HepG2 (cell line): Measurements from ENCODE around the gene PLPP3. TPM values are rescaled to one million over a fixed set of nuclear protein-coding genes. Genes with fewer than 3 reads are reported as not detected.

ENCODE experiments used
- BCL6 ChIP-seq: IDR thresholded peaks from 2 replicates; pipeline ENCODE4 v1.6.1; 2016; ENCODE audit warnings: missing genetic modification reagents, missing compliant biosample characterization
- CBFB ChIP-seq: sonication (generic); formaldehyde crosslinking; IDR thresholded peaks from 2 replicates; pipeline ENCODE4 v1.4.0; 2020; ENCODE audit warnings: missing genetic modification reagents
- EEA1 ChIP-seq: sonication (generic); formaldehyde crosslinking; IDR thresholded peaks from 2 replicates; pipeline ENCODE4 v1.5.1; 2020; ENCODE audit warnings: mild to moderate bottlenecking, missing genetic modification reagents, borderline replicate concordance
- FOXO1 ChIP-seq: sonication (generic); formaldehyde crosslinking; IDR thresholded peaks from 2 replicates; pipeline ENCODE4 v1.4.0; 2020; ENCODE audit warnings: missing genetic modification reagents
- GTF2F1 ChIP-seq: fragments of 150-350 bp; IDR thresholded peaks from 2 replicates; pipeline ENCODE4 v1.6.1; 2014; ENCODE audit warnings: low read length
- HMG20B ChIP-seq: conservative IDR thresholded peaks from 2 replicates; pipeline ENCODE4 v1.6.1; 2016; ENCODE audit warnings: missing genetic modification reagents, missing compliant biosample characterization
- HNF4A ChIP-seq: sonication (generic); formaldehyde crosslinking; IDR thresholded peaks from 2 replicates; pipeline ENCODE4 v1.4.0; 2020; ENCODE audit warnings: missing genetic modification reagents
- KAT8 ChIP-seq: IDR thresholded peaks from 2 replicates; pipeline ENCODE4 v1.6.1; 2016; ENCODE audit warnings: missing genetic modification reagents, missing compliant biosample characterization
- PHF21A ChIP-seq: sonication (generic); formaldehyde crosslinking; IDR thresholded peaks from 2 replicates; pipeline ENCODE4 v1.5.0; 2020; ENCODE audit warnings: mild to moderate bottlenecking, missing genetic modification reagents
- POGZ ChIP-seq: sonication (generic); formaldehyde crosslinking; IDR thresholded peaks from 2 replicates; pipeline ENCODE4 v1.4.0; 2020; ENCODE audit warnings: mild to moderate bottlenecking, missing genetic modification reagents
- SALL1 ChIP-seq: sonication (generic); formaldehyde crosslinking; IDR thresholded peaks from 2 replicates; pipeline ENCODE4 v1.8.0; 2022; ENCODE audit warnings: mild to moderate bottlenecking, missing genetic modification reagents
- TBL1XR1 ChIP-seq: fragments of 150-350 bp; IDR thresholded peaks from 2 replicates; pipeline ENCODE4 v1.6.1; 2014; ENCODE audit warnings: borderline replicate concordance, low read length; ENCODE audit not compliant: partially characterized antibody
- ZNF276 ChIP-seq: sonication (generic); formaldehyde crosslinking; IDR thresholded peaks from 2 replicates; pipeline ENCODE4 v1.4.0; 2020; ENCODE audit warnings: mild to moderate bottlenecking, low read depth, missing genetic modification reagents
- ZNF292 ChIP-seq: sonication (generic); formaldehyde crosslinking; IDR thresholded peaks from 2 replicates; pipeline ENCODE4 v1.8.1; 2022; ENCODE audit warnings: mild to moderate bottlenecking, low read depth, missing genetic modification reagents, borderline replicate concordance
- ZNF430 ChIP-seq: sonication (generic); formaldehyde crosslinking; IDR thresholded peaks from 2 replicates; pipeline ENCODE4 v1.9.0; 2021; ENCODE audit warnings: mild to moderate bottlenecking, missing genetic modification reagents
- polyA plus RNA-seq, 8 experiments: library from polyadenylated mRNA; depleted of rRNA in 3 of 8; stranded (reverse) in 7 of 8; unstranded in 1 of 8; fragments of >200 nt; fragmentation: Illumina TruSeq in 4 of 8; extraction: Trizol in 4 of 8; gene quantifications; 2 replicates each; pipeline versions ENCODE4 v1.2.1 to v1.2.3, GENCODE V29; 2011 to 2016; ENCODE audit warnings: low read depth in 4 of 8, missing spikeins in 1 of 8, mixed read lengths in 1 of 8; ENCODE audit not compliant: insufficient read depth in 1 of 8
- total RNA-seq, 5 experiments: library from RNA; depleted of rRNA; stranded (reverse); fragments of >200 nt; fragmentation: Illumina TruSeq; extraction: Trizol; gene quantifications; 2 replicates each; pipeline ENCODE4 v1.2.3, GENCODE V29; 2016; ENCODE audit warnings: low read depth in 1 of 5
- TF ChIP-seq, protein P1 (sequence below): sonication (generic); formaldehyde crosslinking; IDR thresholded peaks from 2 replicates; pipeline ENCODE4 v1.4.0; 2020; ENCODE audit warnings: missing genetic modification reagents
- TF ChIP-seq, protein P2 (sequence below): sonication (generic); formaldehyde crosslinking; IDR thresholded peaks from 2 replicates; pipeline ENCODE4 v1.4.0; 2020; ENCODE audit warnings: missing genetic modification reagents
- TF ChIP-seq, protein P3 (sequence below): sonication (generic); formaldehyde crosslinking; IDR thresholded peaks from 2 replicates; pipeline ENCODE4 v1.4.0; 2020; ENCODE audit warnings: missing genetic modification reagents

Gene PLPP3
- total and polyA plus RNA-seq, 2 of the 13 experiments (the other 11 are each of a cell fraction or from before 2014, with no cell fraction given), result 49.7 to 65.8 TPM

GRCh38 chr1:56535939-56536338 is 43.4 kb downstream of the PLPP3 start (continued):
- TF ChIP-seq, protein P1, sequence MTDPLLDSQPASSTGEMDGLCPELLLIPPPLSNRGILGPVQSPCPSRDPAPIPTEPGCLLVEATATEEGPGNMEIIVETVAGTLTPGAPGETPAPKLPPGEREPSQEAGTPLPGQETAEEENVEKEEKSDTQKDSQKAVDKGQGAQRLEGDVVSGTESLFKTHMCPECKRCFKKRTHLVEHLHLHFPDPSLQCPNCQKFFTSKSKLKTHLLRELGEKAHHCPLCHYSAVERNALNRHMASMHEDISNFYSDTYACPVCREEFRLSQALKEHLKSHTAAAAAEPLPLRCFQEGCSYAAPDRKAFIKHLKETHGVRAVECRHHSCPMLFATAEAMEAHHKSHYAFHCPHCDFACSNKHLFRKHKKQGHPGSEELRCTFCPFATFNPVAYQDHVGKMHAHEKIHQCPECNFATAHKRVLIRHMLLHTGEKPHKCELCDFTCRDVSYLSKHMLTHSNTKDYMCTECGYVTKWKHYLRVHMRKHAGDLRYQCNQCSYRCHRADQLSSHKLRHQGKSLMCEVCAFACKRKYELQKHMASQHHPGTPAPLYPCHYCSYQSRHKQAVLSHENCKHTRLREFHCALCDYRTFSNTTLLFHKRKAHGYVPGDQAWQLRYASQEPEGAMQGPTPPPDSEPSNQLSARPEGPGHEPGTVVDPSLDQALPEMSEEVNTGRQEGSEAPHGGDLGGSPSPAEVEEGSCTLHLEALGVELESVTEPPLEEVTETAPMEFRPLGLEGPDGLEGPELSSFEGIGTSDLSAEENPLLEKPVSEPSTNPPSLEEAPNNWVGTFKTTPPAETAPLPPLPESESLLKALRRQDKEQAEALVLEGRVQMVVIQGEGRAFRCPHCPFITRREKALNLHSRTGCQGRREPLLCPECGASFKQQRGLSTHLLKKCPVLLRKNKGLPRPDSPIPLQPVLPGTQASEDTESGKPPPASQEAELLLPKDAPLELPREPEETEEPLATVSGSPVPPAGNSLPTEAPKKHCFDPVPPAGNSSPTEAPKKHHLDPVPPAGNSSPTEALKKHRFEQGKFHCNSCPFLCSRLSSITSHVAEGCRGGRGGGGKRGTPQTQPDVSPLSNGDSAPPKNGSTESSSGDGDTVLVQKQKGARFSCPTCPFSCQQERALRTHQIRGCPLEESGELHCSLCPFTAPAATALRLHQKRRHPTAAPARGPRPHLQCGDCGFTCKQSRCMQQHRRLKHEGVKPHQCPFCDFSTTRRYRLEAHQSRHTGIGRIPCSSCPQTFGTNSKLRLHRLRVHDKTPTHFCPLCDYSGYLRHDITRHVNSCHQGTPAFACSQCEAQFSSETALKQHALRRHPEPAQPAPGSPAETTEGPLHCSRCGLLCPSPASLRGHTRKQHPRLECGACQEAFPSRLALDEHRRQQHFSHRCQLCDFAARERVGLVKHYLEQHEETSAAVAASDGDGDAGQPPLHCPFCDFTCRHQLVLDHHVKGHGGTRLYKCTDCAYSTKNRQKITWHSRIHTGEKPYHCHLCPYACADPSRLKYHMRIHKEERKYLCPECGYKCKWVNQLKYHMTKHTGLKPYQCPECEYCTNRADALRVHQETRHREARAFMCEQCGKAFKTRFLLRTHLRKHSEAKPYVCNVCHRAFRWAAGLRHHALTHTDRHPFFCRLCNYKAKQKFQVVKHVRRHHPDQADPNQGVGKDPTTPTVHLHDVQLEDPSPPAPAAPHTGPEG (CRISPR knock-in tag), result no peak
- no peak for TF ChIP-seq EEA1 (CRISPR knock-in tag)
- peak; percentile 99 for TF ChIP-seq BCL6 (CRISPR knock-in tag)
- no peak for TF ChIP-seq ZNF292 (CRISPR knock-in tag)
- peak; percentile 34; the same call in 1 of the 2 replicates for TF ChIP-seq FOXO1 (CRISPR knock-in tag)
- TF ChIP-seq GTF2F1, result no peak
- peak; percentile 50; the same call in 1 of the 2 replicates for TF ChIP-seq PHF21A (CRISPR knock-in tag)
- no peak for TF ChIP-seq ZNF276 (CRISPR knock-in tag)
- TF ChIP-seq KAT8, result peak; percentile 35; the same call in 1 of the 2 replicates
- TF ChIP-seq, protein P2, sequence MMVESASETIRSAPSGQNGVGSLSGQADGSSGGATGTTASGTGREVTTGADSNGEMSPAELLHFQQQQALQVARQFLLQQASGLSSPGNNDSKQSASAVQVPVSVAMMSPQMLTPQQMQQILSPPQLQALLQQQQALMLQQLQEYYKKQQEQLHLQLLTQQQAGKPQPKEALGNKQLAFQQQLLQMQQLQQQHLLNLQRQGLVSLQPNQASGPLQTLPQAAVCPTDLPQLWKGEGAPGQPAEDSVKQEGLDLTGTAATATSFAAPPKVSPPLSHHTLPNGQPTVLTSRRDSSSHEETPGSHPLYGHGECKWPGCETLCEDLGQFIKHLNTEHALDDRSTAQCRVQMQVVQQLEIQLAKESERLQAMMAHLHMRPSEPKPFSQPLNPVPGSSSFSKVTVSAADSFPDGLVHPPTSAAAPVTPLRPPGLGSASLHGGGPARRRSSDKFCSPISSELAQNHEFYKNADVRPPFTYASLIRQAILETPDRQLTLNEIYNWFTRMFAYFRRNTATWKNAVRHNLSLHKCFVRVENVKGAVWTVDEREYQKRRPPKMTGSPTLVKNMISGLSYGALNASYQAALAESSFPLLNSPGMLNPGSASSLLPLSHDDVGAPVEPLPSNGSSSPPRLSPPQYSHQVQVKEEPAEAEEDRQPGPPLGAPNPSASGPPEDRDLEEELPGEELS (CRISPR knock-in tag), result peak; percentile 77
- TF ChIP-seq POGZ, result no peak
- TF ChIP-seq, protein P3, sequence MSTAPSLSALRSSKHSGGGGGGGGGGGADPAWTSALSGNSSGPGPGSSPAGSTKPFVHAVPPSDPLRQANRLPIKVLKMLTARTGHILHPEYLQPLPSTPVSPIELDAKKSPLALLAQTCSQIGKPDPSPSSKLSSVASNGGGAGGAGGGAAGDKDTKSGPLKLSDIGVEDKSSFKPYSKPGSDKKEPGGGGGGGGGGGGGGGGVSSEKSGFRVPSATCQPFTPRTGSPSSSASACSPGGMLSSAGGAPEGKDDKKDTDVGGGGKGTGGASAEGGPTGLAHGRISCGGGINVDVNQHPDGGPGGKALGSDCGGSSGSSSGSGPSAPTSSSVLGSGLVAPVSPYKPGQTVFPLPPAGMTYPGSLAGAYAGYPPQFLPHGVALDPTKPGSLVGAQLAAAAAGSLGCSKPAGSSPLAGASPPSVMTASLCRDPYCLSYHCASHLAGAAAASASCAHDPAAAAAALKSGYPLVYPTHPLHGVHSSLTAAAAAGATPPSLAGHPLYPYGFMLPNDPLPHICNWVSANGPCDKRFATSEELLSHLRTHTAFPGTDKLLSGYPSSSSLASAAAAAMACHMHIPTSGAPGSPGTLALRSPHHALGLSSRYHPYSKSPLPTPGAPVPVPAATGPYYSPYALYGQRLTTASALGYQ (CRISPR knock-in tag), result peak; percentile 89; the same call in 1 of the 2 replicates
- TF ChIP-seq HMG20B, result peak; percentile 82; the same call in 1 of the 2 replicates
- TF ChIP-seq SALL1 (CRISPR knock-in tag), result peak; percentile 56
- TF ChIP-seq ZNF430, result no peak
- TF ChIP-seq HNF4A, result peak; percentile 47; the same call in 1 of the 2 replicates
- TF ChIP-seq TBL1XR1, result no peak
- 0 out of 2 replicates have a peak, but pooled peaks have one; percentile 64 for TF ChIP-seq CBFB (CRISPR knock-in tag)
